Osteoblast (primary cell): Measurements from ENCODE around the gene FANCB. TPM values are rescaled to one million over a fixed set of nuclear protein-coding genes. Genes with fewer than 3 reads are reported as not detected.

ENCODE experiments used
- DNase-seq: peaks from one replicate; pipeline ENCODE4 v3.0.0; 2011; ENCODE audit warnings: low spot score, mixed read lengths; ENCODE audit not compliant: insufficient read length; ENCODE audit errors: missing footprints
- H2AFZ ChIP-seq: 2 replicates; pipeline ENCODE4 v1.6.0; 2011; ENCODE audit warnings: mild to moderate bottlenecking, low read length
- H3K27ac ChIP-seq: 2 replicates; pipeline ENCODE4 v1.5.1; 2011; ENCODE audit warnings: mild to moderate bottlenecking, low read depth, low read length, moderate library complexity
- H3K27me3 ChIP-seq: 2 replicates; pipeline ENCODE4 v1.6.0; 2012; ENCODE audit warnings: mild to moderate bottlenecking, control low read depth, inconsistent platforms, low read length, moderate library complexity; ENCODE audit not compliant: insufficient read depth
- H3K36me3 ChIP-seq: 2 replicates; pipeline ENCODE4 v1.5.1; 2011; ENCODE audit warnings: mild to moderate bottlenecking, low read length, control low read depth, moderate library complexity; ENCODE audit not compliant: insufficient read depth
- H3K4me1 ChIP-seq: 2 replicates; pipeline ENCODE4 v1.5.1; 2011; ENCODE audit warnings: mild to moderate bottlenecking, low read length, control low read depth, moderate library complexity; ENCODE audit not compliant: insufficient read depth
- H3K4me2 ChIP-seq: 2 replicates; pipeline ENCODE4 v1.6.0; 2011; ENCODE audit warnings: mild to moderate bottlenecking, low read length; ENCODE audit not compliant: insufficient read depth
- H3K4me3 ChIP-seq: fragments of 200-600 bp; sonication (generic); 3 replicates; pipeline ENCODE4 v1.5.1; 2012; ENCODE audit warnings: mild to moderate bottlenecking, low read length, inconsistent platforms; ENCODE audit not compliant: insufficient read depth
- H3K79me2 ChIP-seq: 2 replicates; pipeline ENCODE4 v1.6.0; 2012; ENCODE audit warnings: mild to moderate bottlenecking, low read length, control low read depth, inconsistent platforms; ENCODE audit not compliant: insufficient read depth
- H3K9me3 ChIP-seq: 2 replicates; pipeline ENCODE4 v1.5.1; 2011; ENCODE audit warnings: low read depth, low read length, control low read depth
- H4K20me1 ChIP-seq: 2 replicates; pipeline ENCODE4 v1.6.0; 2012; ENCODE audit warnings: mild to moderate bottlenecking, low read length, control low read depth; ENCODE audit not compliant: insufficient read depth
- total RNA-seq: library from RNA; depleted of rRNA; stranded (reverse); fragments of >200 nt; gene quantifications from 2 replicates; pipeline ENCODE4 v1.2.3, GENCODE V29; 2012
- TF ChIP-seq, protein P1 (sequence below): IDR thresholded peaks from 2 replicates; pipeline ENCODE4 v1.5.1; 2011; ENCODE audit warnings: mild to moderate bottlenecking, low read depth, low read length, moderate library complexity; ENCODE audit errors: extremely low read depth

FANCB gene
- total RNA-seq, 1 donor, result 3.6 TPM

DNA sequence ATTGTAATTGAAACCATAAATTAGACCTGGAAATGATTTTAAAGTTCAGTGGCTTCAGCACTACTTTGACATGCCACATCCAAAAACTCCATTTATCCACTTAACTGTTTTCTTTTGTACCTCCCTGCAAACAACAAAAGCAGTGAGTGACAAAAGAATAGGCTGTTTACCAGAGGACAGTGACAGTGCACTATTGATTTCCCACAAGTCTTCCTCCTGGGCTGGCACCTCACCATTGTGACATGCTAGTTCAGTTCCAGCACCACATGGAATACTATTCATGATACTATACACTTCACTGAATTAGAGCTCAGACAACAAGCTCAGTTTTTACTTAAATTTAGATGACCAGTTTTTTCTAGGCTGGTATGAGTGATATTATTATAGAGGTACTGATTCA lies 29.7 kb upstream of the FANCB start:
- no peaks in the 10 kb centered on the region for H3K79me2 ChIP-seq
- no peak overlapping the region for H3K4me2 ChIP-seq
- H3K27ac ChIP-seq, result no peak overlapping the region
- H3K36me3 ChIP-seq, result no peaks in the 10 kb centered on the region
- H4K20me1 ChIP-seq, result no peaks in the 10 kb centered on the region
- no peak for DNase-seq
- H3K27me3 ChIP-seq, result no peaks in the 10 kb centered on the region
- no peak overlapping the region for H2AFZ ChIP-seq
- peaks cover 12% of the 10 kb centered on the region for H3K4me1 ChIP-seq
- TF ChIP-seq, protein P1, sequence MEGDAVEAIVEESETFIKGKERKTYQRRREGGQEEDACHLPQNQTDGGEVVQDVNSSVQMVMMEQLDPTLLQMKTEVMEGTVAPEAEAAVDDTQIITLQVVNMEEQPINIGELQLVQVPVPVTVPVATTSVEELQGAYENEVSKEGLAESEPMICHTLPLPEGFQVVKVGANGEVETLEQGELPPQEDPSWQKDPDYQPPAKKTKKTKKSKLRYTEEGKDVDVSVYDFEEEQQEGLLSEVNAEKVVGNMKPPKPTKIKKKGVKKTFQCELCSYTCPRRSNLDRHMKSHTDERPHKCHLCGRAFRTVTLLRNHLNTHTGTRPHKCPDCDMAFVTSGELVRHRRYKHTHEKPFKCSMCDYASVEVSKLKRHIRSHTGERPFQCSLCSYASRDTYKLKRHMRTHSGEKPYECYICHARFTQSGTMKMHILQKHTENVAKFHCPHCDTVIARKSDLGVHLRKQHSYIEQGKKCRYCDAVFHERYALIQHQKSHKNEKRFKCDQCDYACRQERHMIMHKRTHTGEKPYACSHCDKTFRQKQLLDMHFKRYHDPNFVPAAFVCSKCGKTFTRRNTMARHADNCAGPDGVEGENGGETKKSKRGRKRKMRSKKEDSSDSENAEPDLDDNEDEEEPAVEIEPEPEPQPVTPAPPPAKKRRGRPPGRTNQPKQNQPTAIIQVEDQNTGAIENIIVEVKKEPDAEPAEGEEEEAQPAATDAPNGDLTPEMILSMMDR, result no peak
- peaks cover 2% of the 10 kb centered on the region for H3K9me3 ChIP-seq
- H3K4me3 ChIP-seq, result no peak overlapping the region

DNA sequence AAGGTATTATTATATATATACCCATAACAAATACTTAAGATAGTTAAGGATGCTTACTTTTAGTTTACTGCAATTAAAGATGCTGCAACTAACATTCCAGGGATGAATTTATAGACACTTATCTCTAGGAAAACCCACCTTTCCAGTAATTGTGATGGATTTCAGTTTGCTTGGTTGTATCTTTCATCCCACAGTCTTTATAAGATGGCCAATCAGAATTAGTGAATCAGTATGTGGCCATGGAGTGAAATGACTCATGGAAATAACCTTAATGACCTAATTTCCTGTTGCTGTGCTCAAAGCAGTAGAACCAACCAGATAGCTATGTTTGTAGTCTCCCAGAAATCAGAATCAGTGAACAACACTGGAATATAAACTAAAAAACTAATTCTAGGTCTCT lies 26.7 kb upstream of the FANCB start:
- Histone ChIP-seq H3K27me3 (no peaks in the 10 kb centered on the region), H3K4me1 (peaks cover 12% of the 10 kb centered on the region), H3K4me2 (no peak overlapping the region), H3K4me3 (no peak overlapping the region), H4K20me1 (no peaks in the 10 kb centered on the region), H3K79me2 (no peaks in the 10 kb centered on the region), H3K9me3 (peaks cover 2% of the 10 kb centered on the region), H3K36me3 (no peaks in the 10 kb centered on the region), H2AFZ (no peak overlapping the region), H3K27ac (peak overlapping the region; percentile 21)
- TF ChIP-seq, protein P1, result no peak
- no peak for DNase-seq

DNA sequence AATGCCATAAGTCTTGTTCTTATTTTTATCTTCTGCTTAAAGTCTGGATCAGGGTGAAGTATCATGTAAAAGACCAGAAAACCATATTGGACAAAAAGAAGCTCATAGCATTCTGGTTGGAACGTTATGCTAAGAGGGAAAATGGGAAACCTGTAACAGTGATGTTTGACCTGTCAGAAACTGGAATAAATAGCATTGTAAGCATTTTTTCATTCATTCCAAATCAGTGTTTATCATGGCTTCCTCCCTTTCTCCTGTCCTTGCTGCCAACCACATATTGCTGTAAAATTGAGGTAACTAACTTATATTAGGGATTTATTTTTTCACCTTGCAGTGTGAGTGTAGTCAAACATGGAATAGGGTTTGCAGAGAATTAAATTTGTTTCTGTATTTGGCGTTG lies 24.2 kb upstream of the FANCB start:
- Histone ChIP-seq H3K9me3 (no peaks in the 10 kb centered on the region), H3K36me3 (no peaks in the 10 kb centered on the region), H4K20me1 (no peaks in the 10 kb centered on the region), H2AFZ (no peak overlapping the region), H3K4me3 (no peak overlapping the region), H3K79me2 (no peaks in the 10 kb centered on the region), H3K4me1 (peaks cover 3% of the 10 kb centered on the region), H3K4me2 (no peak overlapping the region), H3K27me3 (no peaks in the 10 kb centered on the region), H3K27ac (no peak overlapping the region)
- no peak for DNase-seq
- TF ChIP-seq, protein P1, result no peak

DNA sequence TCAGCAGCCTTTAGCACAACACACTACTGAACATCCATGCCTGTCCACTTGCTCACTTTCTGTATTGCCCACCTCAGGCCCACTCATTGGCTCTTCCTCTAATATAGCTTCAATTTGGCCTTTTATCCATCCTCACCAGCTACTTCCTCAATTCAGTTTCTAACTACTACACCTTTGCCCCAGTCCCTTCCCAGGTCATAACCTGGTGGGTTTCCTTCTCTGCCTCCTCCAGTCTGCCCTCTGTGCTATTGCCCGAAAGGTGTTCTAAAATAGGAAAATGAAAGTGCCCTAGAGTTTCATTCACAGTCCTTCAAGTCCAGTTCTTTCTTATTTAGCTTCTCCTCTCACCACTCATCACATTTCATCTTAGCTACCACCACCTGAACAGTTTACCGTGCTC lies 23.4 kb upstream of the FANCB start:
- H3K9me3 ChIP-seq, result no peaks in the 10 kb centered on the region
- no peaks in the 10 kb centered on the region for H3K27me3 ChIP-seq
- peaks cover 3% of the 10 kb centered on the region for H3K4me1 ChIP-seq
- no peak overlapping the region for H2AFZ ChIP-seq
- no peak overlapping the region for H3K4me2 ChIP-seq
- TF ChIP-seq, protein P1, result no peak
- no peaks in the 10 kb centered on the region for H3K79me2 ChIP-seq
- no peak overlapping the region for H3K4me3 ChIP-seq
- H3K36me3 ChIP-seq, result no peaks in the 10 kb centered on the region
- H3K27ac ChIP-seq, result no peak overlapping the region
- H4K20me1 ChIP-seq, result no peaks in the 10 kb centered on the region
- DNase-seq, result no peak
